ENCODE data around the gene MYH11. TPM values are rescaled to one million over a fixed set of nuclear protein-coding genes. Genes with fewer than 3 reads are reported as not detected.

Gene MYH11
- total RNA-seq, 2 donors from 2014 or later, result 2,411 to 2,456 TPM

- Histone ChIP-seq H3K27me3 (replicated peaks; ENCODE audit: insufficient read depth) (no peaks in the 10 kb centered on the region), H3K9me3 (no peaks in the 10 kb centered on the region), H3K4me1 (ENCODE audit: control insufficient read depth in 1 of 2, low read depth in 2 of 2) (no peaks in the 10 kb centered on the region), H3K36me3 (no peaks in the 10 kb centered on the region), H3K4me3 (no peak overlapping the region), H3K27ac (no peak overlapping the region)
- TF ChIP-seq CTCF (IDR thresholded peaks at IDR 0.05), result no peak
- ATAC-seq (ENCODE audit: insufficient number of reproducible peaks, low FRiP score, low read depth) (no peak), DNase-seq (ENCODE audit: low spot score) (no peak)
Measured at GRCh38 chr16:15899538-15900100, 42.8 kb upstream of the MYH11 start.

- Histone ChIP-seq H3K4me3 (no peak overlapping the region), H3K27ac (no peak overlapping the region), H3K36me3 (no peaks in the 10 kb centered on the region), H3K4me1 (ENCODE audit: control insufficient read depth in 1 of 2, low read depth in 2 of 2) (no peaks in the 10 kb centered on the region), H3K27me3 (replicated peaks; ENCODE audit: insufficient read depth) (no peaks in the 10 kb centered on the region), H3K9me3 (no peaks in the 10 kb centered on the region)
- DNase-seq (ENCODE audit: low spot score) (no peak), ATAC-seq (ENCODE audit: insufficient number of reproducible peaks, low FRiP score, low read depth) (no peak)
- TF ChIP-seq CTCF (IDR thresholded peaks at IDR 0.05), result no peak
Measured at GRCh38 chr16:15898654-15899053, 41.8 kb upstream of the MYH11 start.

- no peaks in the 10 kb centered on the region for H3K4me1 ChIP-seq (ENCODE audit: control insufficient read depth in 1 of 2, low read depth in 2 of 2)
- no peaks in the 10 kb centered on the region for H3K9me3 ChIP-seq
- H3K27me3 ChIP-seq (replicated peaks; ENCODE audit: insufficient read depth), result no peaks in the 10 kb centered on the region
- no peak for TF ChIP-seq CTCF (IDR thresholded peaks at IDR 0.05)
- no peaks in the 10 kb centered on the region for H3K36me3 ChIP-seq
- DNase-seq (ENCODE audit: low spot score), result no peak
- no peak overlapping the region for H3K27ac ChIP-seq
- no peak overlapping the region for H3K4me3 ChIP-seq
- no peak for ATAC-seq (ENCODE audit: insufficient number of reproducible peaks, low FRiP score, low read depth)
Measured at GRCh38 chr16:15897834-15898254, 41.0 kb upstream of the MYH11 start.

GRCh38 chr16:15897121-15897780 is 40.4 kb upstream of the MYH11 start:
- DNase-seq (ENCODE audit: low spot score) (no peak), ATAC-seq (ENCODE audit: insufficient number of reproducible peaks, low FRiP score, low read depth) (no peak)
- Histone ChIP-seq H3K4me3 (no peak overlapping the region), H3K36me3 (no peaks in the 10 kb centered on the region), H3K27me3 (replicated peaks; ENCODE audit: insufficient read depth) (no peaks in the 10 kb centered on the region), H3K9me3 (no peaks in the 10 kb centered on the region), H3K27ac (no peak overlapping the region), H3K4me1 (ENCODE audit: control insufficient read depth in 1 of 2, low read depth in 2 of 2) (no peaks in the 10 kb centered on the region)
- no peak for TF ChIP-seq CTCF (IDR thresholded peaks at IDR 0.05)

- DNase-seq (ENCODE audit: low spot score) (no peak), ATAC-seq (ENCODE audit: insufficient number of reproducible peaks, low FRiP score, low read depth) (no peak)
- TF ChIP-seq CTCF (IDR thresholded peaks at IDR 0.05), result no peak
- Histone ChIP-seq H3K27me3 (replicated peaks; ENCODE audit: insufficient read depth) (no peaks in the 10 kb centered on the region), H3K4me3 (no peak overlapping the region), H3K4me1 (ENCODE audit: control insufficient read depth in 1 of 2, low read depth in 2 of 2) (no peaks in the 10 kb centered on the region), H3K27ac (no peak overlapping the region), H3K9me3 (no peaks in the 10 kb centered on the region), H3K36me3 (no peaks in the 10 kb centered on the region)
Measured at GRCh38 chr16:15894571-15895374, 37.9 kb upstream of the MYH11 start.

All from thoracic aorta (tissue), 2 donors.